GM21529 (cell line): ENCODE data around the gene ASXL3.

ENCODE experiments used
- ATAC-seq: cut with Tn5 transposase; IDR thresholded peaks from one replicate; pipeline ENCODE4 v1.9.1; 2021; ENCODE audit not compliant: unreplicated experiment

ASXL3 gene

DNA sequence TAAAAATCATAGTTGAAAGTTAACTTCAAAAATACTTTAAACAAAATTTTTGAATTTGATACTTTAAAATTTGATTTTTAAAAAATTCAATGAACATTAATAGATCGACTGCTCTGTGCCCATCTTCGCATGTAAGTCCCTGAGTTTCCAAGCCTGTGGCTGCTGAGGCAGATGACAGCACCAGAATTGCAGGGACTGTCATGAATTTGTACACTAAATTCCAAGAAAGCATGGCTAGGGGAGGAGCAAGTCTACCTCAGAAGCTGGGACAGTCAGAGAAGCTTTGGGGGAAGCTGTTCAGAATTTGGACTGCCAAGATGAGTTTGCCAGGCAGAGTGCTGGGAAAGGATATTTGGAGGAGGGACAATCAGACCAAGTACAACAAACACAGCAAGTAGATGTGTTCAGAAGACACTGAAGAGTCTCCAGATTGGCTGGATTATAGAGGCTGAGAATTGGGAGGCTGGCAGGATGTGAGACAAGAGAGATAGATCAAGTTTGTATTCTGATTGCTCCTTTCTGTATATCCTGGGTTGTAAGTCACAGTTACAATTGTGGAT is 79.0 kb downstream of the ASXL3 start:
- ATAC-seq: no peak

DNA sequence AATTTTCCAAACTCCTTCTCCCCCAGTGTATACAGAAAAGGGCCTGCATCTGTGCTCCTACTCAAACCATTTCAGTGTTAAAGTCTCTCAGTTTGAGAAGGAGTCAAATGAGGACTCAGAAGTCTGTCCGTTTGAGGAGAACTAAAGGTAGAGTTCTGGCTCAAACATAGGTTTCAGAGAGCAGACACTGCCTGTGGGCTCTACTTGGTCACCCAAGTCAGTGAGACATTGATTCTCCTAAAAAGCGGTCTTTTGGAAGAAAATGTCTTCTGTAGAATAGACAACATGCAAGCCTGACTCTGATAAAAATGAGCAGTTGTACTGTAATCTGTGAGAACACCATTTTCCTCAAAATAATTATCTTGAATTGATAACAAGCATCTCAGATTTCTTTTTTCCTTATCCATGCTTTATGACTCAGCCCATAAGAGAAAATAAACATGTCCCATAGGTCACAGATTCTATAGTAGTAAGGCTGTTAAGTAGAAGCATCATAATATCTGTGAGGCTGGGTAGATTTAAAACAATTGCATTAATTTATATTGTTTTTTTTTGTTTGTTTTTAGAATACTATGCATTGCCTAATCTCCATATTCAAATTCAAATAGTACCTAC is 82.8 kb downstream of the ASXL3 start:
- ATAC-seq: no peak

DNA sequence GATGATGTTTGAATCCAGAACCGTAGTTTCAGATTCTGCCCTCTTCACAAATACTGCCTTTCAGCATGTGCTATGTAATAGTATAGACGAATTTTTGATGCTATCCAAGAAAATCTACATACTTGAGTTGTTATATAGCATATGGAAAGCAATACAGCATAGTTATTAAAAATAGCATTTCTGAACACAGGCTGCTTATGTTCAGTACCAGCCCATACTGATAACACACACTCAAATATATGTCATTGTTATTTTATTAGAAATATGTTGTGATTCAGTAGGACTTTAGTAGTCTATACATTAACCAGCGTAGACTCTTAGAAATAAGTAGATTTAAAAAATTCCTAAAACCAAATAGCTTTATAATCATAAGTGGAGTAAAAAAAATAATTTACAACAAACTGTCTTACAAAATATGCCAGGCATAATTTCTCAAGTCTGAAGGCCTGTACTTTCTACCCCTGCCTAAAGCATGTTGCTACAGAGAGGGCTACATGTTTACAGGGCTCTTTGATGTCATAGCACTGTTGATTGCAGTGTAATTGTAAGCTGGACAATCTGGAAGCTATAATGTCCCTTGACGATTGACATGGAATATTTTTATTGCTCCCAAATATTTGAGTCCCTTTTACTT is 86.3 kb downstream of the ASXL3 start:
- no peak for ATAC-seq

DNA sequence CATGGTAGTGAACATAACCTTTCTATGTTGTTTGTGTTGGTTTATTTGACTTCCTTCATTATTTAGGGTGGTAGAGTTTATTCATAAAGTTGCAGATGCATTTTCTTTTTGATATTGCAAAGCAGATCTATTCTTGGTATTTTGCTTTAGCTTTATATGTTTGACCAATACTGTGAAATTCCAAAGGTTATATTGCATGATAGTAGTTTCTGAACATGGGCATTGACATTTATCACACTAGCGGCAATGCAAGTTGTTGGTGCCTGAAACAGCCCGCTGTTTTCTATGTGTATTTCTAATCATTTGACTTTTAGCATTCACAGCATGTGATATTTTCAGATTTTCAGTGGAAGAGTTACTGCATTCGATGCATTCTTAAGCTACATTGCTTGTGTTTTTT is 87.2 kb downstream of the ASXL3 start:
- ATAC-seq: no peak

DNA sequence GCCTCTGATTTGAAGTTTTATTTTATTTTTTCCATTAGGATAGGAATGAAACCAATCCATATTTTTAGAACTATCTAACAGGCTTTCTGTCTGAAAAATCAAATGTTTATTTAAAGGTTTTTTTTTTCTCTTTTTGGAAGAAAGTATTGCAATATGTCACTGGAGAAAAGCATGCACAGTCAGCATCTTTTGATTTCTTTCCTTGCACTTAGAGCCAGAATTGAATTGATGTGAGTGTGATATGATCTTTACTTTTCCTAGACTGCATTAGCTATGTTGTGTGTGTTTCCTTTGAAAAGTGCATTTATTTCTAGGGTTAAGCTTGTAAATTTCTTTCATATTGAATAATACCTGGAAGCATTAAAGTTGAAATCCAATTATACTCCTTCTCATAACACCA is 87.6 kb downstream of the ASXL3 start:
- no peak for ATAC-seq

DNA sequence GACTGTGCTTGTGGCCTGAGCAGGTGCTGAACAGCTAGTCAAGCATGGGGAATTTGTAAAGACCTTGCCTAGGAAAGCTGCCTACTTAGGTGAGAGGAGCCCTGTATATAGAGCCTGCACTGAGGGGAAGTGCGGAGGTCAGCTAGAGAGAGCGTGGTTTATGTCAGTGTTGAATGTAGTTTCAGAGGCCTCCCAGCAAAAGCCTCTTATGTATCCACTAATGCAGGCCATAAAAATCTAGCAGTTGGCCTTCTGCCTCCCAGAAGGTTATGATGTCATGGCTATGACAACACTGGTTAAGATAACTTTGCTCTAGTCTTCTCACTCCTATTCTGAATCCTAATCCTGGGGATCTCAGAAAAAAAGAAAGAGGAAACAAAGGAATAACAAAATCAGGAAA is 88.9 kb downstream of the ASXL3 start:
- no peak for ATAC-seq

DNA sequence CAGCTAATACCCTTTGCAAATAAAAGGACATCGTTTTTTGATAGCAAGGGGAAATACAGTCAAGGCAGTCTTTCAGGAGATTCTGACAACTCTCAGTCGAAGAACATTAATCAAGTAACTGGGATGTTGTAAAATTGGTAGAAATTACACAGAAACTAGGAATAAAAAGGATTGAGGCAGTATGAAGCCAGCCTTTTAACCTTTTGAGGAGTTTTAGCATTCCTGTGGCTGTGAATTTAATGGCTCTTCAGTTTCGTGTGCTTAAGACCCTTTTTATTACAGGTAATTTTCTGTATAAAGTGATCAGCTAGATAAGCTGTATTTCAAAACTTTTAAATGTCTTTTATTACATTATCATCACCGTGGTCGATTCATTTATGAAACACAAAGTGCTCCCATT is 91.6 kb downstream of the ASXL3 start:
- no peak for ATAC-seq

DNA sequence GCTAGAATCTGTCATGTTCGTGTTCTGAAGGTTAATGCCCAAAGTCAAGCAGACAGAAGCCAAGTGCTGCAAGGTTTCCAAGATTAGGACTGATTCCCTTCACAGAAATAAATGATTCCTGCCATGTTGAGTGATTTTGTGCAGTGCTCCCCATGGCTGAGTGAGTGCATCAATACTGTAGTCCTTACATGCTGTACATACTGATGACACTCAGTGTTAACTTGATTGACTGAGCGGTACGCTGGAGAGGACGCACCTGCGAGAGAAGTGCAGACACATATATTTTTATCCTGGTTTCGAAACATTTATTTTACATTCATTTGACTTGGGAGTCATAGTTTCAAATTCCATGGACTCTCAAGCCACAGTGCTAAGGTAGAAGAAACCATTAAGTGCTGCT is 92.0 kb downstream of the ASXL3 start:
- ATAC-seq: no peak

DNA sequence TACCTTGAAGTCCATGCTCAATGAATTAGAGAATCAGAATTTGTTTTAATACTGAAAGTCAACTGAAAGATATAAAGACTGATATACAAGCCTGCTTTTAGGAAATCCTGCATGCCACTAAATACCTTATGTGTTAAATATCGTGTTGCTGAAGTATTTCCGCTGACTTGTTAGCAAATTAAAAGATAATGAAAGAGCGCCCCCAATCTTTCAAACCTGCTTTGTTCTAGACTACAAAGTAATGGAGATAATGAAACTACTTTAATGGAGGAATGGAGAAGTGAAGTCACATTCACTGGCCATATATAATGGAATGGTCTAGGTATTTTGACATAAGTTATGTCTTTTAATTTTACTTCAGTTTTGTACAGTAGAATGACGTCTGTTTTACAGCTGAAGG is 95.7 kb downstream of the ASXL3 start:
- no peak for ATAC-seq

DNA sequence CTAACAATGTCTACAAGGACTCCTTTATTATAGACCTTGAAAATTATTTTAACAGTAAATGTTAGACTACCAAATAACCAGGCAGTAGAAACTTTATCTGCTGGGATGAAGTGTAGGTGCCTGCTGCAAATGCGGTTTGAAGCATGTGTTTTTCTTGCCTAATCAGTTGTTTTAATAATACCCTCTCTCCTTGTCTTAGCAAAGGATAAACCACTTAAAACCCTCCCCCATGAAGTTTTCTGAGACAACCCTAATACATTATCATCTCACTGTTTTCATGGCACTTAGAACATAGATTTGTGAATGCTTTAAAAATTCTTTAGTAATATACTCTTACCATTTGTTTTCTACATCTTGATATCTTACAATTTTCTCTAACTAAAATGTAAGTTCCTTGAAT is 98.6 kb downstream of the ASXL3 start:
- no peak for ATAC-seq

DNA sequence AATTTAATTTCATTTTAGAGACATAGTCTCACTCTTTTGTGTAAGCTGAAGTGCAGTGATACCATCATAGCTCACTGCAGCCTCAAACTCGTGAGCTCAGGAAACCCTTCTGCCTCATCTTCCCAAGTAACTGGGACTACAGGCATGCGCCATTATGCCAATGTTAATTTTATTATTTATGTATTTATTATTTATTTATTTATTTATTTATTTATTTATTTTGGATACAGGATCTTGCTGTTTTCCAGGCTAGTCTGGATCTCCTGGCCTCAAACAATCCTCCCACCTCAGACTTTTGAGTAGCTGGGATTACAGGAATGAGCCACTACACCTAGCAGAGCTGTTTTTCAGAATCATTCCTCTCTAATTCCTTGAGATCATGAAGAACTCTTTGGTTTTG is 99.9 kb downstream of the ASXL3 start:
- ATAC-seq: no peak

DNA sequence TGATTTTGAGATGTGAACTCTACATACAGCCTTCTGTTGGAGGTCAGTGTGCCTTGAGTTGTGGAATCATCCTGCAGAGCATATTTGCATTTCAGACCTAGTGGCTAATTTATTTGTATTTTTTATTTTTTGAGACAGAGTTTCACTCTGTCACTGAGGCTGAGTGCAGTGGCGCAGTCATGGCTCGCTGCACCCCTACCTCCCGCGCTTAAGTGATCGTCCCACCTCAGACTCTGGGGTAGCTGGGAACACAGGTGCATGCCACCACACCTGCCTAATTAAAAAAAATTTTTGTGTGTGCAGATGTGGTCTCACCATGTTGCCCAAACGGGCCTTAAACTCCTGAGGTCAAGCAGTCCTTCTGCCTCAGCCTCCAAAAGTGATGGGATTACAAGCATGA is 104.4 kb downstream of the ASXL3 start:
- ATAC-seq: no peak

DNA sequence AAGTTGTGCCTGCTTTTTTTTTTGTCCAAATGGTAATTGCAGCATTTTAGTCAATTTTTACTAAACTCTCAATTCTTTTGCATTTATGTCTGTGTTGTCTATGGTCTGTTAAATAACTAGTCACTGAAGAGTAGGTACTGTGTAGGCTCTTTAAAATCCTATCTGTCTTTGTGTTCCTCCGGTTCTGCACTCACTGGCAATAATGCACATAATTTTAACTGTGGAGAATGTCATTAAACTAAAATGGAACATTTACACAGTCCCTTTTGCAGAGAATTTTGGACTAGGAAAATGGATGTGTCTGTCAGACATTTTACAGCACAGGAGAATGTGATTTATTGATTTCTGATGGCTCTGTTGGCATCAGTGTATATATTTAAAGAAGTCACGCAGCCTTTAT is 116.6 kb downstream of the ASXL3 start:
- no peak for ATAC-seq

DNA sequence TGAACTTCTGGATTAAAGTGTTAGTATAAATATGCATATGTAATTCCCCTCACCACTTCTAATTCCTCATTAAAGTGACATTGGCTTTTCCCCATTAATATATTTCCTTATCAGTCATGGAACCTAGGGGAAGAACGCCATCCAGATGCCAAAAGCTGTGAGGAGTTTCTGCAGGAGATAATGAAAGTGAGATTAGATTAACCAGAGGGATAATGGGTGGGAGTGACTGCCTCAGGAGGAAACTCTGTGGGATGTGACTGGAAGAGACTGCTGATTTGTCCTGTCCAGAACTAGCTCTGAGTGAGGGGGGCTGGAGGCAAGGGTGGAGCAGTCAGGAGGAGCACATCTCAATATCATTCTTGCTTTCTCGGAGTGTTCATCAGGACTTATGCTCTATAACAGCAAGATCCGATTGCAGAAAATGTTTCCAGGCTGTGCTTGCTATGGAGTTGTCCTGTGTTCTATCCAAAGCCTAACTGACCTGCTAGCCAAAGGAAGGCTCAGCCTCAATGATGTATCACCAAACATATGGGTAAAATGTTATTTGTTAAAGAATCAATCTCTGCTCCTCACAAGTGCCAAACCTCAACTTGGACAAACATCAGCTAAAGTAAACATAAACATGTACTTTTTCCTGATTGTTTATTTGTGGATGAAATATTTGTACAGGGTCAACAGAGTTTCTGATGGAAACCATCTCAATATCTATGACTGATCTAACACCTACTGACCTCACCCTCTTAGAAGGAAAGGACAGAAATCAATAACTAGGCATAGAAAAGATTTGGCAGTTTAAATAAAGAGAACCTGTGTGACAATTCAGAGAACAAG is 118.5 kb downstream of the ASXL3 start:
- no peak for ATAC-seq

DNA sequence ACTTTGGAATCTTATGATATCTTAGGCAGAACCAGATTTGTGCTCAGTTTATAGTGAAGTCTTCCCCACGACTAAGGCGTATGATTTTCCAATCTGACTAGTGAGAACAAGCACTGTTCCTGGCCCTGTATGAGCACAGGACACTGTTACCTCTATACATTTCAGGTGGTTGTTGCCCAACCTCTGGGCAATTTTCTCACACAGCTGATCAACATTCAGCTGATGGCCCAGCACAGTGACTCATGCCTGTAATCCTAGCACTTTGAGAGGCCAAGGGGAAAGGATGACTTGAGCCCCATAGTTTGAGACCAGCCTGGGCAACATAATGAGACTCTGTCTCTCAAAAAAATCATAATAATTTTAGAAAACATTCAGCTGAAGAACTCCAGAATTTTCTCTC is 119.5 kb downstream of the ASXL3 start:
- no peak for ATAC-seq

DNA sequence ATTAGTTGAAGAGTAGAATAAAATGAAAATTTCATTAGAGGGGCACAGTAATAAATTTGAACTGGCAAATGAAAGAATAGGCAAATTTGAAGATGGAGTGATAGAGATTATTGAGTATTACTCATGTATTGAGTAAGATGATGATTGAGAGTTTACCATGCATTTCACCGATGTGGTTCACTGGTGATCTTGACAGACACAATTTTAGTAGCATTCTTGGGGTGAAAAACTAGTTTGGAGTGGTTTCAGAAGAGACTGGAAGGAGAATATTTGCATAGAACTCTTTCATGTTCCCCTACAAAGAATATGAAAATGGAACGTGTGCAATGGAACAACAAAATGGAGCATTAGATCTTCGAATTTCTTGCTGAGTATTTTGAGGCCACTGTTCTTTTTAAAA is 121.4 kb downstream of the ASXL3 start:
- no peak for ATAC-seq

DNA sequence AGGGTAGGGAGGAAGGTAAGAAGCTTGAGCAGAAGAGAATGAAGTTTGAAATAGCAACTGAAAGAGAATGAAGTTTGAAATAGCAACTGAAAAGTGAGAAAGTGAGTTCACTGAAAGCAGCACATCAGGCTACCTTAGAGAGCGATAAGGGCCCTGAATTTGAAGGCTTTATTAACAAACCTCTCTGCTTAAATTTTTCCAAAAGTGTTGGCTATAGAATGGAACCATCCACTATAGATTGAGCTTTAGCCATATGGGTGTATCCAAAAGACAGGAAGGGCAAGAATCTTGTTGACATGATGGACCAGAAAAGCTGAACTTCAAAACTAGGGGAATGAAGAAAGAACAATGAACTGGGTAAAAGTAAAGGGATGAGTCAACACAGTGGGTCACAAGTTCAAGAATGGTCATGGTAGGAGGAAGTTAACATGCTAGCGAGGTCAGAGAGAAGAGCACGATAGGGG is 122.5 kb downstream of the ASXL3 start:
- peak; percentile 71 for ATAC-seq

DNA sequence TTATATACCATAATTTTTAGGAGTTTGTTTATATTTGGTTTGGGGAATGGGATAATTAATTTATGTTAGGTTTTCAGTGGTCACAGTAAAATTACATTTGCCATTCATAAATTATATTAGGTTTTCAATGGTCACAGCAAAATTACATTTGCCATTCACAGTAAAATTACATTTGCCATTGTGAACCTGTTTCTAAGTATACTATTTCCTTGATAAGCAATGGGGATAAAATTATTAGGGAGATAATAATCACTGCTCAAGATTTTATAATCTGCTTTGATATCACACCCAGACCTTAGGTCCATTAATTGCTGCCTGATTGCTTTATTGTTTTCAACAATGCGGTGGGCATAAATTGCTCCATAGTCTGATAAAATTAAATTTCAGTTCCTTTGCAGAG is 124.6 kb downstream of the ASXL3 start:
- no peak for ATAC-seq

DNA sequence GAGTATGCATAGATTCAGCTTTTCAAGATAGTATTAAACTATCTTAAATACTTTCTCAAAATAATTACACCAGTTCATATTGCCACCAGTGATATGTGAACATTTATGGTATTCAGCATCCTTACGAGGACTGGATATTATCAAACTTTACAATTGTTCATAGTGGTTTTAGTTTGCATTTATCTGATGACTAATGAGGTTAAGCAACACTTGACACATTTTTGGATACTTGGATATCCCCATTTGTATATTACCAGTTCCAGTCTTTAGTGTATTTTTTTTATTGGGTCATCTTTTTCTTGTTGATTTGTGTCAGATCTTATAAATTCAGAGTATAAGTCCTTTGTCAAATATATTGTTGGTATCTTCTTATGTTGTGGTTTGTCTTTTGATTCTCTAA is 128.4 kb downstream of the ASXL3 start:
- no peak for ATAC-seq

DNA sequence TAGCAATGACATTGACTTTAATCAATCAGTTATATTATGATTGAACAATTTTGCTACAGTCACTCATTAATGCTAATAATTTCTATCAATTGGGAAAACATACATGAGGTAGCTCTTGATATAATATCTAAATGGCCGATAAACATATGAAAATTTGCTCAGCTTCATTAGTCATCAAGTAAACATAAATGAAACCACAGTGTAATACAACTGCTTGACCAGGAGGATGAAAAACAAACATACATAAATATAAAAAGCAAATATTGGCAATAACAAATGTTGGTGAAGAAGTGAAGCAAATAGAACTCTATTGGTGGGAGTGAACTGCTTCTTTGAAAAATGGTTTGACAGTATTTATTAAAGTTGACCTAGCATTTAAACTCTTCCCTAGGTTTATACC is 130.9 kb downstream of the ASXL3 start:
- ATAC-seq: no peak

DNA sequence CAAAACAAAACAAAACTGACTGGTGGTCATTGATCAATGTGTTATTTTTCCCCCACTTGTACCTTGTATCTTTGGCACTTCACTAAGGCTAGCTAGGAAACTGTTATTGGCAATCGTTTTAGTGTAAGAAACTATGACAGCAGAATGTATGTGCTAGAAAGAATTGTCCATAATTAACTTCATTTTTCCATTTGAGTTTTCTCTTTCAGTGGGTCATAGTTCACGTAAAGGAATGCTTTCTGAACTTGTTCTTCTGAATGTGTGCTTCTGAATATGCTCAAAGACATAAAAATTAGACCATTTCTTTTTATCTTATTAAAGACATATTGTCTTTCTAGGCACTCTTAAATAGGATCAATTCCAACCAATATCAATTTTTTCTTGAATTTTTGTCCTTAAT is 132.2 kb downstream of the ASXL3 start:
- no peak for ATAC-seq

DNA sequence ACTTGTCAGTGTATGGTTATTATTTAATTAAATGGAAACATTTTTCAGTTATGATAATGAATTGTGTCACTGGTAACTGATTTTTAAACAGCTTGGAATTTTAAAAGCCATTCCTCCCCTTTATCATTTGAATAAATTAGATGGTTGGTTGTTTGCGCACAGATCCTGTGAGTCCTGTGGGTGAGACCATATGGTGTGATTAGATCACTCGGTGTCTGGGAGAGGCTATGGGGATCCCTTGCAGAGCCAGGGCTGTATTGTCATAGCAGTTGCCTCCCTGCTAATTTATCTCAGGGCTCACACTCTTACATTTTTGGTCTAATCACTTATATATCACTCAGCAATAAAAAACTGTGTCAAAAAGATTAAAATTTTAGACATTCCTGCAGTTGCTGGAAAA is 133.5 kb downstream of the ASXL3 start:
- ATAC-seq: no peak
